Esophagus mucosa (tissue), 1 donor: ENCODE results near the gene TREML2. TPM values are rescaled to one million over a fixed set of nuclear protein-coding genes. Genes with fewer than 3 reads are reported as not detected.
"Not testable (repeated sequence)": the region's sequence is repeated elsewhere in the genome, so short reads cannot be mapped to it uniquely, and the experiment has no call there.

Source experiments
- ATAC-seq: fragments of 200-7000 bp; cut with Tn5 transposase; one replicate; pipeline ENCODE4 v1.9.1; 2020
- total RNA-seq: library from RNA; stranded (reverse); gene quantifications from one replicate; pipeline ENCODE4 v1.2.4, GENCODE V29; 2023
- donor health status: DM: yes; HTN: yes; CAD: no.

The TREML2 gene
- total RNA-seq: 0.04 TPM

DNA sequence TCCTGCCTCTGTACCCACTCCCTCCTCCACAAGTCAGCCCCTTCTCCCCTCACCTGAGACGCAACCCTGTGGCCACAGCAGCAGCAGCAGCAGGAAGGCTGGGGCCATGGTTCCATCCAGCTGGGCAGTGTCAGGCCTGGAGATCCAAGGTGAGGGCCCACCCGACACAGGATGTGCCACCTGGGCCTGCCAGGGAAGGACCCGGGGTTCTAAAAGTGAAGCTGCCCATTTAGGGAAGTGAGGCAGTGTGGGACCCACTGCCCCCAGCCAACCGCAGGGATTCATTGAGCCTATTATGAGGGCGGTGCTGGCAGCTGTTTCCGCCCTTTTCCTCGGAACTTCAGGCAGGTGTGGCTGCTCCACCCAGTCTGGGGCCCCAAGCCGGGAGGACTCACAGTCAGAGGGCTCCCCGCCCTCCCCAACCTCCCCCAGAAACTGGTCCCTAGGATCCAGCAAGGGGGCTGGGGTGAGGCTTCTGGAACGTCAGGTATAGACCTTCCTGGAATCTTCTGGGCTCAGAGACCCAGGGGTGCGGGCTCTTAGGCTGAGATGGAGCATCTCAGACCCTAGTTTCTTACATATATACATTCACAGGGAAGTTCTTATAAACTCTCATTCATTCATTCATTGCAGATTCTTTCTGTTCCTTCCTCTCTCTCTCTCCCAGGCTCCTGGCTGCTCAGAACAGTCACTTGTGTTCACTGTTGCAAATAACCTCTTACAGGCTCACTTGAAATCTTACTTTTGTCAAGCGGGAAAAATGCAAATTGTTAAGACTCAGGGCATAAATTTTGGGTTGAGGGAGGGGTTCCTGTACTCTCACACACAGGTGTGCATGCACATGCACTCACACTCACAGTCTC is at the start of gene TREML2:
Gene TREML2 (minus strand): TSS at position 249 of the 863 bp plus-strand sequence. CDS start 141 bp downstream, at position 108.
- peak; percentile 26 for ATAC-seq

- ATAC-seq: no peak
Observed at GRCh38 chr6:41247882-41248705, 47.1 kb upstream of the TREML2 start.

- ATAC-seq: no peak
Observed at GRCh38 chr6:41247288-41247865, 46.4 kb upstream of the TREML2 start.

- not testable (repeated sequence) for ATAC-seq
Observed at GRCh38 chr6:41246529-41246928, 45.6 kb upstream of the TREML2 start.

- no peak for ATAC-seq
Observed at GRCh38 chr6:41239467-41240159, 38.7 kb upstream of the TREML2 start.

GRCh38 chr6:41237128-41237527 is 36.2 kb upstream of the TREML2 start:
- ATAC-seq: no peak

- no peak for ATAC-seq
Observed at GRCh38 chr6:41236276-41236675, 35.3 kb upstream of the TREML2 start.

DNA sequence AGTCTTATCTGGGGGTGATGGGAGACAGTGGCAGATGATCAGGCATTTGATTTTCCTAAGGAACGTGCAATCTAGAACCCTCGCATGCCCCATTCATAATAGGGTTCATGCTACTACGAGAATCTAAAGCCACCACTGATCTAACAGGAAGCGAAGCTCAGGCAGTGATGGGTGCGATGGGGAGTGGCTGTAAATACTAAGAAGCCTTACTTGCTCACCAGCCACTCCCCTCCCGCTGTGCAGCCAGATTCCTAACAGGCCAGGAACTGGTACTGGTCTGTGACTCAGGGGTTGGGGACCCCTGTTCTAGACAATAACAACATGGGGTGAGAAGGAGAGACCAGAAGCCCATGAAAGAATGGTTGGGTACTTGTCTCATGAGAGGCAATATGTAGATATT is 31.7 kb upstream of the TREML2 start:
- no peak for ATAC-seq

GRCh38 chr6:41231246-41231645 is 30.3 kb upstream of the TREML2 start:
- ATAC-seq: no peak

DNA sequence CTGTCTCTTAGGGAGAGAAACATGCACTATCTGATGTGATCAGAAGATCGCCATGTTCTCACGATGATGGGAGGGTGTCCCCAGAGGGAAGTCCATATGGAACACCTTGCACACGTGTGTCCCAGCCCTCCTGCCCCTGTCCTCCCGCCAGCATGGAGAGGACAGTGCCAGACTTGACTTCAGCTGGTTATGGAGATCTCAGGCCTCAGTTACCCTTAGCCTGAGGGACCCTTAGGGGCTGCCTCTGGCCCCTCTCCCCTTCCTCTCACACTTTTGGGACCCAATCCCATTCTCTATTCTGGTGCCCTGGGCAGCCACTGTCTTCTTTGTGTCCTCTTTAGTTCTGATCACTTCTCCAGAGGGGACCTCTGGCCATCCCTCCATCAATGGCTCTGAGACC is 28.8 kb upstream of the TREML2 start:
- ATAC-seq: no peak

DNA sequence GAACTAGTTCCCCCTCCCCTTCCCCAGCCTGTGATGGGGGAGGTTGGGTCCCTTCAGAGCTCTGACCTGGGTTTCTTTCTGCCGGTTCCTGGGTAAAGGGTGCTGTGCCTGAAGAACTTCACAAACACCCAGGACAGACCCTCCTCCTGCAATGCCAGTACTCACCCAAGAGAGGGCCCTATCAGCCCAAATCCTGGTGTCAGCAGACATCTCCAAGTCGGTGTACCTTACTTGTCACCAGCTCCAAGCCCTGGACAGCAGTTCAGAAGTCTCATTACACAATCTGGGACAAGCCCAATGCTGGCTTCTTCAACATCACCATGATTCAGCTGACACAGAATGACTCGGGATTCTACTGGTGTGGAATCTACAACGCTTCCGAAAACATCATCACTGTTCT is 27.7 kb upstream of the TREML2 start:
- no peak for ATAC-seq

DNA sequence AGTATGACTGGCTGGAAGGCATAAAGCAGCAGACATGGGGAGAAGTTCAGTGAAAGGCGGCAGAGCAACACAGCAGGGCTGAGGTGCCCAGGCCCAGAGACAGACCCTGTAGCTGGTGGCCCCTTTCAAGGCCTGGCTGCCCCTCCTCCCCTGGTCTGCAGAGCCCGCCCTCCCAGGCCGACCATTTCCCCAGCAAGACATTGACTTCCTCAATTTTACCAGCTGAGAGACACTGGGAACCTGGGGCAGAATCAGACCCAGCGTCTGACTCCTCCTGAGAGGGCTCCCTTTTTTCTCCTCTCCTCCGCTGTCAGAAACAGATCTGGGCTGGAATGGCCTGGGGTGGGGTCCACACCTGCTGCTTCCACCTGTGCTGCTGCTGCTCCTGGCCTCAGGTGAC is 27.1 kb upstream of the TREML2 start, which contains the start of gene TREML4:
Gene TREML4 (plus strand): TSS at position 254 of the 400 bp plus-strand sequence. CDS start 79 bp downstream, at position 333.
- ATAC-seq: no peak

DNA sequence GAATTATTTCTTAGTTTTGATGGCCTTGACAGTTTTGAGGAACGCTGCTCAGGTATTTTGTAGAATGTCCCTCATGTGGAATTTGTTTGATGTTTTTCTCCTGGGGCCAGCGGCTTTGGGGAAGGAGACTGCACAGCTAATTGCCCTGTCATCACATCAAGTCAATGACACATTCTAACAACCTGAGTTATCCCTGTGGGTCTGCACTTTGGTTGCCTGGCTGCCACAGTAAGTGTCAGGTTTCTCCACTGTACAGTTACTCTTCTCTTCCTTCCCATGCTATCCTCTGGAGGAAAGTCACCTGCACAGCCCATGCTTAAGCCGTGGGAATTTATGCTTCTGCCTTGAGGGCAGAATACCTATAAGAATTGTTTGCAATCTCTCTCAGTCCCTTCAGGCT is 25.8 kb upstream of the TREML2 start:
- ATAC-seq: no peak

GRCh38 chr6:41224800-41225199 is 23.9 kb upstream of the TREML2 start:
- no peak for ATAC-seq

DNA sequence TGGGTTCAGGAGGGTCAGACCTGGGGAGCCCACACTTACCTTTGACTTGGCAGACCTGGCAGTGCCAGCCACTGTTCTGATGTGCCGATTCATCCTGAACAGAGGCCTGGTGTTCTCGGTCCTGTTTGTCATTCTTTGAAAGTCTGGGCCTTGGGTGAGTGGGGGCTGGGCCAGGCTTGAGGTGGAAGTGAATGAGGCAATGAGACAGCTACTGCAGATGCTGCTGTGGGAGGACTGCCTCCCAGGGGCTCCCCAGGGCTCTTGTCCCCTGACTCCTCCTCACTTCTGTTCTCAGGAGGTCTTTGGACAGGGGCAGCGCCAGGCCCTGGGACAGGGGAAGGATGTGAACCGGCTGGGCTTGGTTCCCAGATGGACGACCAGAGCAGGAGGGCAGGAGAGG is 21.6 kb upstream of the TREML2 start:
- no peak for ATAC-seq

GRCh38 chr6:41222045-41222444 is 21.1 kb upstream of the TREML2 start:
- no peak for ATAC-seq

DNA sequence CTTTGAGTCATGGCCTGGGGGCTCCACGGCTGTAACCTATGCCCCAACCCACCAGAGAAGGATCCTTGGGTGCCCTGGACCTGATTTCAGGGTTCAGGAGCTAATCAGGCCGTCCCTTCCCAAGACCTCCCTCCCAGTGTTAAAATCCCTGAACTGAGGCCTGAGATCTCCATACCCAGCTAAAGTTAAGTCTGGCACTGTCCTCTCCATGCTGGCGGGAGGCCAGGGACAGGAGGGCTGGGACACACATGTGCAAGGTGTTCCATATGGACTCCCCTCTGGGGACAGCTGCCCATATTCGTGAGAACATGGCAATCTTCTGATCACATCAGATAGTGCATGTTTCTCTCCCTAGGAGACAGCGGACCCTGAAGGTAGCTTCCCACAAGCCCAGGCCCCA is 15.7 kb upstream of the TREML2 start:
- no peak for ATAC-seq

- ATAC-seq: no peak
Observed at GRCh38 chr6:41215777-41216176, 14.8 kb upstream of the TREML2 start.

- ATAC-seq: peak; percentile 37
Observed at GRCh38 chr6:41214559-41215238, 13.8 kb upstream of the TREML2 start.

GRCh38 chr6:41209547-41210320 is 8.8 kb upstream of the TREML2 start:
- no peak for ATAC-seq
